Heart right ventricle (tissue), 16 donors: Measurements from ENCODE around the gene OTOG. TPM values are rescaled to one million over a fixed set of nuclear protein-coding genes. Genes with fewer than 3 reads are reported as not detected.

Experiments
- ATAC-seq, 8 donors: fragments of 200-7000 bp; cut with Tn5 transposase; one replicate each; pipeline ENCODE4 v1.9.1; 2020; ENCODE audit warnings: mild to moderate bottlenecking in 8 of 8, moderate library complexity in 8 of 8, moderate number of reproducible peaks in 1 of 8
- DNase-seq, 2 donors: peaks; one replicate each; pipeline ENCODE4 v3.0.0-alpha.2; 2020
- H3K27ac ChIP-seq, 10 donors: fragments of 200-600 bp; sonication (generic) in 2 of 10; one replicate each; pipeline versions ENCODE4 v1.5.0 to v1.8.0; 2020 to 2022; ENCODE audit warnings: mild to moderate bottlenecking in 3 of 10
- H3K27me3 ChIP-seq, 7 donors: fragments of 200-600 bp; one replicate each; pipeline ENCODE4 v1.8.0; 2021 to 2022; ENCODE audit warnings: mild to moderate bottlenecking in 2 of 7
- H3K36me3 ChIP-seq, 9 donors: fragments of 200-600 bp; sonication (generic) in 1 of 9; one replicate each; pipeline versions ENCODE4 v1.5.0 to v1.8.0; 2020 to 2022; ENCODE audit warnings: mild to moderate bottlenecking in 2 of 9
- H3K4me1 ChIP-seq, 9 donors: fragments of 200-600 bp; sonication (generic) in 1 of 9; one replicate each; pipeline versions ENCODE4 v1.5.0 to v1.8.0; 2020 to 2022; ENCODE audit warnings: mild to moderate bottlenecking in 4 of 9
- H3K4me3 ChIP-seq, 10 donors: fragments of 200-600 bp; sonication (generic) in 2 of 10; one replicate each; pipeline versions ENCODE4 v1.5.0 to v1.8.0; 2020 to 2022; ENCODE audit warnings: mild to moderate bottlenecking in 7 of 10, moderate library complexity in 2 of 10
- H3K9me3 ChIP-seq, 11 donors: fragments of 200-600 bp in 10 of 11; sonication (generic) in 2 of 11; one replicate each; pipeline versions ENCODE4 v1.5.0 to v1.8.0; 2013 to 2022; ENCODE audit warnings: mild to moderate bottlenecking in 2 of 11, control low read depth in 1 of 11, moderate library complexity in 1 of 11
- CTCF ChIP-seq, 9 donors: fragments of 200-600 bp; sonication (generic) in 2 of 9; IDR thresholded peaks; one replicate each; pipeline versions ENCODE4 v1.5.0 to v1.8.0; 2021 to 2022; ENCODE audit warnings: antibody characterized with exemption in 9 of 9, mild to moderate bottlenecking in 5 of 9, moderate library complexity in 1 of 9
- WGBS, 2 donors: extraction: QIAGEN DNeasy Blood & Tissue Kit; methylation state at CpG; one replicate each; pipeline ENCODE4 v1.1.7; 2013; ENCODE audit warnings: inconsistent platforms in 1 of 2; 5-methylcytosine and 5-hydroxymethylcytosine counted together
- intact Hi-C, 10 donors: fragments of 100-400 bp; cut with DNase I; formaldehyde crosslinking; loops; one replicate each; pipeline versions ENCODE4 v1.11.1 to v1.14.2; 2022
- polyA plus RNA-seq, 2 donors: library from polyadenylated mRNA; stranded (reverse); fragments of 200-250 nt; gene quantifications; one replicate each; pipeline ENCODE4 v1.2.3, GENCODE V29; 2013
- total RNA-seq, 10 donors: library from RNA; stranded (reverse); fragmentation: NEBNext Ultra II Directional in 3 of 10; extraction: Animal tissue kit (Norgen Biotek cat#: 25700) in 3 of 10; gene quantifications; one replicate each; pipeline versions ENCODE4 v1.2.1 to v1.2.4, GENCODE V29; 2021 to 2023
- donor health status: Arrhythmogenic right ventricular cardiomyopathy.
- donor health status: ischemic (EF 13 %, LVEDD 7.1; RV severe dilation, severe dysfunction).
- donor health status: healthy with polysubstance abuse.
- donor health status: DM: no; HTN: yes; CAD: no.
- donor health status: DM: no; HTN: no; CAD: no.
- donor health status: ischemic (EF 25% LVEDD 6.9; RV normal size, moderate dysfunction).
- donor health status: ischemic (EF 25% LVEDD 5.7; RV mildly dilated, moderate dysfunction).
- donor health status: healthy.
- donor health status: DM: yes; HTN: yes; CAD: no.
- donor health status: Ischemic cardiomyopathy.
- donor health status: ischemic (EF 35%, LVEDD 5.7; RV mildly dilated, moderate dysfunction).
- donor health status: nonischemic (EF 11% LVEDD 7.7; RV severe dilation, severe dysfunction).
- donor health status: DM: yes; HTN: yes; CAD: no.
- donor health status: PGD.
- donor health status: ischemic (EF 29% LVEDD 5.4; RV normal size, mild dysfunction).
- donor health status: nonischemic (EF 23%, LVEDD 6.1; RV moderate dilation, normal function).

OTOG gene
- total and polyA plus RNA-seq, 12 donors = not detected

GRCh38 chr11:17631702-17632365 lies 84.8 kb downstream of the OTOG start:
- intact Hi-C loops = no loop called here
- Histone ChIP-seq H3K27ac (no peak overlapping the region), H3K9me3 (no peaks in the 10 kb centered on the region), H3K4me1 (no peaks in the 10 kb centered on the region), H3K4me3 (no peak overlapping the region), H3K27me3 (peaks cover 0 to 16% (median 0%) of the 10 kb centered on the region in 7 donors), H3K36me3 (no peaks in the 10 kb centered on the region)
- ATAC-seq (no peak), DNase-seq (no peak)
- 91% methylated on average over 19 of the region's 19 CpGs for WGBS, 2 donors
- TF ChIP-seq CTCF (IDR thresholded peaks at IDR 0.05) = no peak

GRCh38 chr11:17633279-17633986 lies 86.4 kb downstream of the OTOG start:
- intact Hi-C loops = no loop called here
- H3K27me3 ChIP-seq = peaks cover 0 to 9% (median 0%) of the 10 kb centered on the region in 7 donors
- no peak for ATAC-seq
- no peaks in the 10 kb centered on the region for H3K9me3 ChIP-seq
- no peak overlapping the region for H3K4me3 ChIP-seq
- H3K4me1 ChIP-seq = no peaks in the 10 kb centered on the region
- DNase-seq = no peak
- TF ChIP-seq CTCF (IDR thresholded peaks at IDR 0.05) = no peak
- no peaks in the 10 kb centered on the region for H3K36me3 ChIP-seq
- H3K27ac ChIP-seq = no peak overlapping the region
- WGBS, 2 donors = 87 to 90% methylated on average over 11 of the region's 11 CpGs

GRCh38 chr11:17633987-17634775 lies 87.1 kb downstream of the OTOG start:
- H3K27me3 ChIP-seq = peaks cover 0 to 4% (median 0%) of the 10 kb centered on the region in 7 donors
- DNase-seq = no peak
- TF ChIP-seq CTCF (IDR thresholded peaks at IDR 0.05) = no peak
- no peaks in the 10 kb centered on the region for H3K4me1 ChIP-seq
- 79 to 83% methylated on average over 14 of the region's 14 CpGs for WGBS, 2 donors
- H3K9me3 ChIP-seq = no peaks in the 10 kb centered on the region
- H3K27ac ChIP-seq = no peak overlapping the region
- no peak overlapping the region for H3K4me3 ChIP-seq
- no peaks in the 10 kb centered on the region for H3K36me3 ChIP-seq
- ATAC-seq = no peak
- intact Hi-C loops = no loop called here

GRCh38 chr11:17634776-17635550 lies 87.9 kb downstream of the OTOG start:
- 77% methylated on average over 25 of the region's 25 CpGs for whole genome bisulfite sequencing, 2 donors
- ATAC-seq = no peak

More at GRCh38 chr11:17634776-17635550, 87.9 kb downstream of the OTOG start:
- intact Hi-C loops = no loop called here
- no peak for TF ChIP-seq CTCF (IDR thresholded peaks at IDR 0.05)
- no peaks in the 10 kb centered on the region for H3K36me3 ChIP-seq
- H3K4me1 ChIP-seq = no peaks in the 10 kb centered on the region
- H3K4me3 ChIP-seq = no peak overlapping the region
- no peak for DNase-seq
- H3K27me3 ChIP-seq = no peaks in the 10 kb centered on the region
- H3K9me3 ChIP-seq = no peaks in the 10 kb centered on the region
- no peak overlapping the region for H3K27ac ChIP-seq
